Measurements from ENCODE around the gene ANXA9. TPM values are rescaled to one million over a fixed set of nuclear protein-coding genes. Genes with fewer than 3 reads are reported as not detected.

ANXA9 gene
- total and polyA plus RNA-seq, 2 of the 4 experiments (the other 2 are of a cell fraction) = 0.21 to 0.36 TPM

DNA sequence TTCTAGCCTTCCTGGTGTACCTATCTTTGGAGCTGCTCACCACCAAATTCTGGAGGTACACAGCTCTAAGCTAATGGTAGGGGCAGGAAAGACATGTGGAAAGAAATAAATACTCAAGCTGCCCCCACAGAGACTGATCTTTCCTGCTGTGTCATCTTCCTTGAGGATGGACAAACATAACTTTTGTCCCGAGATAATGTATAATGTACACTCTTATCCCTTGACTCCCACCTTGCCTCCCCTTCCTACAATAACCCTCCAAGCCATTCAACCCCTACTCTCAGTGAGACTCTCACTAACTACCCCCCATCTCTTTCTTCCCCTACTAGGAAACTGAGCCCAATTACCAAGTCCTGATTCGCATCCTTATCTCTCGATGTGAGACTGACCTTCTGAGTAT, 12.2 kb downstream of the ANXA9 start:
- H2BK15ac ChIP-seq (ENCODE audit: low read depth, low read length) = no peak overlapping the region
- intact Hi-C loops (cut with micrococcal nuclease) = no loop called here

More for the DNA sequence above, 12.2 kb downstream of the ANXA9 start:
- H2BK5ac ChIP-seq (ENCODE audit: low read depth, low read length, poor library complexity, severe bottlenecking) = no peak overlapping the region
- no peak overlapping the region for H3K23ac ChIP-seq (ENCODE audit: low read depth, low read length)
- no peaks in the 10 kb centered on the region for H3K79me1 ChIP-seq (ENCODE audit: low read depth in 1 of 2, low read length in 2 of 2)
- no peak overlapping the region for H3K9ac ChIP-seq (ENCODE audit: low read depth, low read length)
- CTCF ChIA-PET = no interaction called here
- in situ Hi-C loops (cut with MboI; ENCODE audit: low sequenced_read_pairs) (no loop called here), dilution Hi-C loops (cut with HindIII; ENCODE audit: low sequenced_read_pairs, unreplicated experiment) (no loop called here)
- no peak overlapping the region for H2AFZ ChIP-seq (replicated peaks; ENCODE audit: low read length, poor library complexity)
- no peak overlapping the region for H3K4me3 ChIP-seq (ENCODE audit: insufficient read depth, low read depth, low read length)
- no peak overlapping the region for H2AK9ac ChIP-seq (replicated peaks; ENCODE audit: low read depth, low read length, poor library complexity)
- no peak overlapping the region for H2BK120ac ChIP-seq (ENCODE audit: low read depth, low read length)
- no peak overlapping the region for H4K8ac ChIP-seq (ENCODE audit: low read depth in 2 of 2, low read length in 2 of 2)
- no peak overlapping the region for H3K56ac ChIP-seq (ENCODE audit: extremely low read depth, insufficient read depth, low read length)
- peaks cover 22% of the 10 kb centered on the region for H3K36me3 ChIP-seq (ENCODE audit: control insufficient read depth, insufficient read depth, low read length)
- no peak overlapping the region for H3K4me2 ChIP-seq (ENCODE audit: low read depth, low read length)
- no peaks in the 10 kb centered on the region; the same call in 1 of the 2 replicates for H3K4me1 ChIP-seq (ENCODE audit: control insufficient read depth, insufficient read depth, low read length)
- H3K14ac ChIP-seq (replicated peaks; ENCODE audit: low read depth, low read length) = no peak overlapping the region
- DNase-seq (no peak), ATAC-seq (ENCODE audit: low read depth) (no peak)
- no peak overlapping the region for H2AK5ac ChIP-seq (ENCODE audit: low read depth, low read length)
- H2BK20ac ChIP-seq (ENCODE audit: low read depth, low read length) = no peak overlapping the region
- no peak overlapping the region for H3K18ac ChIP-seq (ENCODE audit: low read depth, low read length)
- H4K5ac ChIP-seq (ENCODE audit: low read depth, low read length) = no peak overlapping the region
- H4K91ac ChIP-seq (ENCODE audit: insufficient read depth, low read depth, low read length) = no peak overlapping the region
- BruUV-seq (replicated peaks) = no TSS peak
- no peaks in the 10 kb centered on the region for H3K9me3 ChIP-seq (ENCODE audit: control insufficient read depth, insufficient read depth, low read length)
- peaks cover 6% of the 10 kb centered on the region; the same call in 1 of the 2 replicates for H3K9me1 ChIP-seq (ENCODE audit: insufficient read depth, low read length)
- H4K20me1 ChIP-seq (ENCODE audit: insufficient read depth, low read length) = no peaks in the 10 kb centered on the region
- WGBS, 2 experiments (ENCODE audit: extremely low coverage in 2 of 2, insufficient read length in 1 of 2) = 93% methylated on average over 2 of the region's 3 CpGs; no CpG with 5 or more reads in 1 of the 2 experiments
- H3K27ac ChIP-seq (ENCODE audit: insufficient read depth, low read length) = no peak overlapping the region
- POLR2A ChIA-PET (ENCODE audit: unreplicated experiment) = no interaction called here
- TF ChIP-seq BHLHE40 (IDR thresholded peaks at IDR 0.05; ENCODE audit: low read depth, low read length) = no peak
- TF ChIP-seq, protein P1, sequence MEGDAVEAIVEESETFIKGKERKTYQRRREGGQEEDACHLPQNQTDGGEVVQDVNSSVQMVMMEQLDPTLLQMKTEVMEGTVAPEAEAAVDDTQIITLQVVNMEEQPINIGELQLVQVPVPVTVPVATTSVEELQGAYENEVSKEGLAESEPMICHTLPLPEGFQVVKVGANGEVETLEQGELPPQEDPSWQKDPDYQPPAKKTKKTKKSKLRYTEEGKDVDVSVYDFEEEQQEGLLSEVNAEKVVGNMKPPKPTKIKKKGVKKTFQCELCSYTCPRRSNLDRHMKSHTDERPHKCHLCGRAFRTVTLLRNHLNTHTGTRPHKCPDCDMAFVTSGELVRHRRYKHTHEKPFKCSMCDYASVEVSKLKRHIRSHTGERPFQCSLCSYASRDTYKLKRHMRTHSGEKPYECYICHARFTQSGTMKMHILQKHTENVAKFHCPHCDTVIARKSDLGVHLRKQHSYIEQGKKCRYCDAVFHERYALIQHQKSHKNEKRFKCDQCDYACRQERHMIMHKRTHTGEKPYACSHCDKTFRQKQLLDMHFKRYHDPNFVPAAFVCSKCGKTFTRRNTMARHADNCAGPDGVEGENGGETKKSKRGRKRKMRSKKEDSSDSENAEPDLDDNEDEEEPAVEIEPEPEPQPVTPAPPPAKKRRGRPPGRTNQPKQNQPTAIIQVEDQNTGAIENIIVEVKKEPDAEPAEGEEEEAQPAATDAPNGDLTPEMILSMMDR (conservative IDR thresholded peaks at IDR 0.05; ENCODE audit: low read depth, low read length) = no peak
- TF ChIP-seq MAFK (IDR thresholded peaks at IDR 0.05; ENCODE audit: low read depth, low read length) = no peak
- TF ChIP-seq MAZ (IDR thresholded peaks at IDR 0.05; ENCODE audit: borderline replicate concordance, low read depth, low read length) = no peak
- no peak for TF ChIP-seq CHD1 (IDR thresholded peaks at IDR 0.05; ENCODE audit: low read depth, low read length)
- no peak for TF ChIP-seq RAD21 (IDR thresholded peaks at IDR 0.05; ENCODE audit: low read length)
- no peak for TF ChIP-seq FOS (IDR thresholded peaks at IDR 0.05; ENCODE audit: low read depth, low read length)
- no peak for TF ChIP-seq RCOR1 (IDR thresholded peaks at IDR 0.05; ENCODE audit: insufficient replicate concordance, low read length)
- TF ChIP-seq, protein P2, sequence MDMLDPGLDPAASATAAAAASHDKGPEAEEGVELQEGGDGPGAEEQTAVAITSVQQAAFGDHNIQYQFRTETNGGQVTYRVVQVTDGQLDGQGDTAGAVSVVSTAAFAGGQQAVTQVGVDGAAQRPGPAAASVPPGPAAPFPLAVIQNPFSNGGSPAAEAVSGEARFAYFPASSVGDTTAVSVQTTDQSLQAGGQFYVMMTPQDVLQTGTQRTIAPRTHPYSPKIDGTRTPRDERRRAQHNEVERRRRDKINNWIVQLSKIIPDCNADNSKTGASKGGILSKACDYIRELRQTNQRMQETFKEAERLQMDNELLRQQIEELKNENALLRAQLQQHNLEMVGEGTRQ (IDR thresholded peaks at IDR 0.05; ENCODE audit: low read depth, low read length) = no peak
- no peak for TF ChIP-seq SMC3 (IDR thresholded peaks at IDR 0.05; ENCODE audit: low read depth, low read length)
- TF ChIP-seq, protein P3, sequence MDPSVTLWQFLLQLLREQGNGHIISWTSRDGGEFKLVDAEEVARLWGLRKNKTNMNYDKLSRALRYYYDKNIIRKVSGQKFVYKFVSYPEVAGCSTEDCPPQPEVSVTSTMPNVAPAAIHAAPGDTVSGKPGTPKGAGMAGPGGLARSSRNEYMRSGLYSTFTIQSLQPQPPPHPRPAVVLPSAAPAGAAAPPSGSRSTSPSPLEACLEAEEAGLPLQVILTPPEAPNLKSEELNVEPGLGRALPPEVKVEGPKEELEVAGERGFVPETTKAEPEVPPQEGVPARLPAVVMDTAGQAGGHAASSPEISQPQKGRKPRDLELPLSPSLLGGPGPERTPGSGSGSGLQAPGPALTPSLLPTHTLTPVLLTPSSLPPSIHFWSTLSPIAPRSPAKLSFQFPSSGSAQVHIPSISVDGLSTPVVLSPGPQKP (IDR thresholded peaks at IDR 0.05; ENCODE audit: borderline replicate concordance, low read depth, low read length) = no peak
- no peak for TF ChIP-seq MXI1 (IDR thresholded peaks at IDR 0.05; ENCODE audit: borderline replicate concordance, low read depth, low read length)
- no peak for TF ChIP-seq RFX5 (IDR thresholded peaks at IDR 0.05; ENCODE audit: low read depth, low read length)
- TF ChIP-seq CEBPB (IDR thresholded peaks at IDR 0.05; ENCODE audit: low read depth, low read length) = no peak
- no peak for TF ChIP-seq NFE2L2 (IDR thresholded peaks at IDR 0.05; ENCODE audit: low read depth, low read length)
- TF ChIP-seq POLR2A (IDR thresholded peaks at IDR 0.05; ENCODE audit: low read depth, low read length) = no peak
- no peaks in the 10 kb centered on the region for H3K27me3 ChIP-seq (ENCODE audit: control insufficient read depth, insufficient read depth, low read length)
- H3K4ac ChIP-seq (ENCODE audit: low read depth, low read length) = no peak overlapping the region

Measured in IMR-90 (cell line).